Activated CD4-positive, alpha-beta T cell treated with anti-CD3 and anti-CD28 coated beads, Interleukin-2, Interleukin-6, amounts not matched to agents 100 ng/mL and 50 ng/mL, durations not matched to agents 16 hours and 8 hours (primary cell): ENCODE measurements around the gene PYCR2.
"Not testable (repeated sequence)": the region's sequence is repeated elsewhere in the genome, so short reads cannot be mapped to it uniquely, and the experiment has no call there.

Experiments used
- DNase-seq: peaks from one replicate; pipeline ENCODE4 v3.0.0-alpha.2; 2020

PYCR2 gene

DNA sequence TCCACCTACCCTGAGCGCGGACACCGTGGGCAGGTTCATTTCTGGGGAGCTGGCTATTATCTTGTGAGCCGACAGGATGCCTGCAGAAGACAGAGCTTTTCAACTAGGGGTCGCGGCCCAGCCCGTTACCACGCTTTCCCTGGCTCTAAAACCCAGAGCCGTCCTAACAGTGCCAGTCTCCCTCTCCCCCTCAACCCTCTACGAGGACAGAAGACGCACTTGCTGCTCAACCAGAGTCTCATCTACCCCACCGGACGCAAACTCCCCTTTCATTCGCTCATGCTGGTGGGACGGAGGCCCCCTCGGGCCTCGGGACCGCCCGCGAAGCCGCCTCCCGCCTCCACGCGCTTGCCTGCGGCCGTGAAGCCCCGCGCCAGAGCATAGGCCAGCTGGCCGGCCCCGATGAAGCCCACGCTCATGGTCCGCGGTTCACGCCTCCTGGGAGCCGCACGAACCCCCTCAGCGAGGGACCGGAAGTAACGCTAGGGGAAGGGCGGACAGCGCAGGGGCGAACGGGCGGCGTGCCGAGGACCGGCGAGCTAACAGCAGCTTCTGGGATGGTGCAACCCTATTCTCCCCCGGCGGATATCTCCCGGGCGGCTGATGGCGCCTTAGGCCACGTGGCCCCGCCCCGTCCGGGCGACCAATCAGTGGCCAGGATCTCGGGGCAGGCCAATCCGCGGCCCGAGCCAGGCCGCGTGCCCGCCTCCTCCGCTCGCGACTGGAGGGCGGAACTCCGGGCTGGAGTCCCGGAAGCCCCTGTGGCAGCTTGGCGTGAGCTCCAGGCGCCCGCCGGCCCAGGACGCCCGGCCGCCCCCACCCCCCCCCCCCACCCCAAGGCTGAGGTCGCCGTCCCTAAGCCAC lies at the start of gene PYCR2:
Gene PYCR2, minus strand, starts transcription at position 559 of the 864 bp plus-strand sequence. Its CDS starts 140 bp downstream, at position 419.
- peak; percentile 98 for DNase-seq

DNA sequence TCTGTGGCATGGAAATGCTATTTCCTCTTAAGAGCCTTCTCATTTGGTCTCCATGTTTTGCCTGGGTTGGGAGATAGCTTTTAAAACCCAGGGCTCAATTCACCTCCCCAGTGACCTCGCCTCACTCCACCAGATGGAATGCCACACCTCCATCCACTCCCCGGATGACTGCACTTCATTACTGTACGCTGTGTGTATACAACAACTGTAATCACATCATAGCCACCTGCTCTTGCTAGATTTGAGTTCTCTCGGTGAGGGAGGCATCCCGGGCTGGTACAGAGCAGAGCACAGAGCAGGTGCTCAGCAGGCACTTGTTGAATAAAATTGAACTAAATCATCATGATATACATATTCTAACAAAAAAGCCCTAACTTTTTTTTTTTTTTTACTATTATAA lies 49.1 kb upstream of the PYCR2 start:
- DNase-seq = no peak

GRCh38 chr1:225972344-225973152 lies 48.5 kb upstream of the PYCR2 start:
- DNase-seq = no peak

GRCh38 chr1:225970592-225971157 lies 46.6 kb upstream of the PYCR2 start:
- DNase-seq = not testable (repeated sequence)

GRCh38 chr1:225969751-225970150 lies 45.7 kb upstream of the PYCR2 start:
- DNase-seq = not testable (repeated sequence)

GRCh38 chr1:225965231-225965630 lies 41.2 kb upstream of the PYCR2 start:
- no peak for DNase-seq

DNA sequence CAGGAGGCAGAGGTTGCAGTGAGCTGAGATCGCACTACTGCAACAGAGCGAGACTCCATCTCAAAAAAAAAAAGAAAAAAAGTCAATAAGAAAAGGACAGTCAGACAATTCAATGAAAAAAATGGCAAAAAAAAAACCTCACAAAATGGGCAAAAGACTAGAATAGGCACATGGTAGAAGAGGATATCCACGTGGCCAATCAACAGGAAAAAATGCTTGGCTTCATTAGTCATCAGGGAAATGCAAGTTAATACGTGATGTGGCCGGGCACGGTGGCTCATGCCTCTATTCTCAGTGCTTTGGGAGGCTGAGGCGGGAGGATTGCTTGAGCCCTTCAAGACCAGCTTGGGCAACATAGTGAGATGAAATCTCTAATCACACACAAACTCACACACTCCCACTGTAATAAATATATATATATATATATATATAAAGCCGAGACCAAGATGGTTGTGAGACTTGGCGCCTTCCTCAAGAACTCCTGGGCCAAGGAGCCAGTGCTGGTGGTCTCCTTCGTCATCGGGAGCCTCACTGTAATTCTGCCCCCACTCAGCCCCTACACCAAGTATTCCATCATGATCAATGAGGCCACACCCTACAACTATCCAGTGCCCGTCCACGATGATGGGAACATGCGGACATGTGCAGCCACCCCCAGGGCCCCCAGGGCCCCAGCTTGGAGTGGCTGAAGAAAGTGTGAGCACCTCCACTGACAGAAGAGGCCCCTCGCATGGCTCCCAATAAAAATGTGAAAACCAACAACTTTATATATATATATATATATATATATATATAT lies 39.9 kb upstream of the PYCR2 start:
- no peak for DNase-seq

DNA sequence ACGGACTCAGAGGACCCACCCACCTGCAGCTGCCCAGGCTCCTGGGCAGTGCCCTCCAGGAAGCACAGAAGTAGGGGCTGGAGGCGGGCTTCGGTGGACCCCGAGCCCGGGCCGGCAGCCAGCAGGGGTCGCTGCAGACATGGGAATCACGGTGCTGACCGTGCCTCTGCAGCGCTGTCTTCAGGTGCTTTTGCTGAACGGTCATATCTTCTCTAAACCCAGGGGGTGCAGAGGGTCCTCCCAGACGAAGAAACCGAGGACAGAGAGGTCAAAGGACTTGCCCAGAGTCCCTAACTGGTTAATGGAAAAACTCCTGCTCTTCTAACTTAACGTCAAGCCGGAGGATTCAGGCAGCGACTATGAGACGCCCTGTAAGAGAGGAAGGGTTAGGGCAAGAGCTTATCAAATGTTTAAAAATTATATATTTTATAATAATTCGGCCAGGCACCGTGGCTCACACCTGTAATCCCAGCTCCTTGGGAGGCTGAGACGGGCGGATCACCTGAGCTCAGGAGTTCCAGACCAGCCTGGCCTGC lies 38.5 kb upstream of the PYCR2 start:
- DNase-seq = peak; percentile 73

DNA sequence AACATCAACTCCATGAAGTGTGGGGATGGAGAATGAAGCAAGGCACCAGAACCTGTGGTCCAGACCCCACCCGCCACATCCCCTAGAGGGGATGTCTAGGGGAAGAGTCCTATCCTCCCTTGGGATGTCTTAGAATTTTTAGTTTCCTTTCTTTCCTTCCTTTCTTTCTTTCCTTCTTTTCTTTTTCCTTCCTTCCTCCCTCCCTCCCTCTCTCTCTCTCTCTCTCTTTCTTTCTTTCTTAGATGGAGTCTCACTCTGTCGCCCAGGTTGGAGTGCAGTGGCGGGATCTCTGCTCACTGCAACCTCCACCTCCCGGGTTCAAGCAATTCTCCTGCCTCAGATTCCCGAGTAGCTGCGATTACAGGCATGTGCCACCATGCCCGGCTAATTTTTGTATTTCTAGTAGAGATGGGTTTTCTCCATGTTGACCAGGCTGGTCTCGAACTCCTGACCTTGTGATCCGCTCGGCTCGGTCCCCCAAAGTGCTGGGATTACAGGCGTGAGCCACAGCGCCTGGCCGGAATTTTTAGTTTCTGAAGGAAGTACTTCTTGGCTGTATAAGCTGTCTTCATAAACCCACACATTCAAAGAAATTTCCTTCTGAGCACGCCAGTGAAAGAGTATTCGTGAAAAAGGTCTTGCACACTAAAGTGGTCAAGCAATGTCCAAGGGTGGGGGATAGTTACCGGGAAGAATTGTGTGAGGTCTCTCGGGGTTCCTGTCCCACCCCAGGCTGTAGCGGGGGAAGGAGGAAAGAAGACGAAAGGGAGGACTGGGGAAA lies 37.8 kb upstream of the PYCR2 start:
- no peak for DNase-seq

- DNase-seq = no peak
Observed at GRCh38 chr1:225958041-225958440, 34.0 kb upstream of the PYCR2 start.

DNA sequence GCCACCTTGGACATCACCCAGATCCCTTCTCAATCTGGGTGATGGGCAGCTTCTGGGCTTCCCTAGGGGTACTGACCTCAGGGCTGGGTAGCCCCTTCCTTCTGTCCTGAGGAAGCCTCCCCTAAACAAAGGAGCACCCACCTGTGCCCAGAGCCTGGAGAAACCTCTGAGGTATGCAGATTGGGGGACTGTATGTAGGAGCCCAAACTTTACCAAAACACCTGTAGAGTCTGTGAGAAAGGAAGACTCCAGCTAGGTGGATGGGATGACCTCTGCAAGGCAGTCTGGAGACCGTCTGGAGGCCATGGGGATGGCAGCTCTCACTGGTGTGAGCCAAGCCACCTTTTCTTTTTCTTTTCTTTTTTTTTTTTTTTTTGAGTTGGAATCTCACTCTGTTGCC lies 30.7 kb upstream of the PYCR2 start:
- DNase-seq = no peak

DNA sequence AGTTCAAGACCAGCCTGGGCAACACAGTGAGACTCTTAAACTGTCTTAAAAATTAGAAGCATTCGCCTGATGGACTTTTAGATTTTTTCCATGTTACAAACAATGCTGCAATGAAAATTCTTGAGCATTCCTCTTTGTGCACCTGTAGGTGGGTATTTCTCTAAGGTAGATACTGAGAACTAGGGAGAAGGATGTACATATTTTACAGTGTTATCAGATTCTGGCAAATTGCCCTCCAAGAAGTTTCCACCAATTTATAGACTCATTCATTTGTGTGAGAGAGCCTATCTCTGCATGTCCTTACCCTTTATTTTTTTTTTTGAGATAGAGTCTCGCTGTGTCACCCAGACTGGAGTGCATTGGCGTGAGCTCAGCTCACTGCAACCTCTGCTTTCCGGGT lies 29.3 kb upstream of the PYCR2 start:
- DNase-seq = no peak

DNA sequence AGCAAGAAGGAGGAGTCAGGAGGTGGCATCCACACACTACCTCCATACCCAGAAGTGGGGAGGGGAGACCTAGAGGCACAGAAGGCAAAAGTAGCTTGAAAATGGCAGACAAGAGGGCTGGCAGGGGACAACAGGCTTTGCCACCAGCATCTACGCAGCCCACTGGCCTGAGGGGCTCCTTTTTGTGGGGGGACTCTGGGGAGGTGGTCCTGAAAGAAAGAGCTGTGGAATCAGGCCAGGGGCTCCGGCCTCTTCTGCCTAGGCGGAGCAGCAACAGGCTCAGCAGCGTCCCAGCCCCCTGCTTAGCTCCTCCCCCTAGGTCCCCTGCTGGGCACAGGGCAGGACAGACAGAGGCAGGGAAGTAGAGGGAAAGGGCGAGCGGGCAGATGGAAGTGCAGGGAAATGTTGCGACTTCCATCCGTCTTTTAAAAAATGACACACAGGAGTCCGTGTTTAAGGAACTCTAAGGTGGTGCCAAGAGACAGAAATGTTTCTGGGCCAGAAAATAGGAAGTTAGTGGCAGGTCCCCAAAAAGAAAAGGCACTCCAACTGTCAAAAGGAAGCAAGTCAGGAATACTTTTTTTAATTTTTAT lies 27.0 kb upstream of the PYCR2 start:
- no peak for DNase-seq

GRCh38 chr1:225949041-225949440 lies 25.0 kb upstream of the PYCR2 start:
- DNase-seq = no peak

GRCh38 chr1:225946803-225947202 lies 22.8 kb upstream of the PYCR2 start:
- no peak for DNase-seq

DNA sequence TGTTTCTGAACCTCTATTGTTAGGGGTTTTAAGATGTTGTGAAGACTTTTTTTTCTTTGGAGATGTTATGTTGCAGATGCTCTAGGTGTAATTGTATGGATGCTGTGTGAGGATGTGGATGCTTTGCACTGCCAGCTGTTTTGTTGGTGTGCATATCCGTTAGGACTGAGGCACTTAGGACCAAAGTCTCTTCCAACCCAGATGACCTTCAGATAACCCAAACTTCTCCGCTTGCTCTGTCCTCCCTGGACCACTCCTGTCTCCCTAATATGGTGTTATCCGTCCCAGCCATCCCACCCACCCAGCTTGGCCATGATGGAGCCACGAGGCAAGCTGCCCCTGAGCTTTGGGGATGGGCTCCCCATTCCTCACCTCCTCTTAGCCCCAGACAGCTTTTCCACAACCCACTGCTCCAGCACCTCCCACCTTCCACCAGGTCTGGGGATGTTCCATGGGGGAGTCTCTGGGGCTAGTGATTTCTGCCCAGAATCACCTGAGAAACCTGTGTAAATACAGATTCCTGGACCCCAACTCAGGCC lies 22.1 kb upstream of the PYCR2 start:
- no peak for DNase-seq

DNA sequence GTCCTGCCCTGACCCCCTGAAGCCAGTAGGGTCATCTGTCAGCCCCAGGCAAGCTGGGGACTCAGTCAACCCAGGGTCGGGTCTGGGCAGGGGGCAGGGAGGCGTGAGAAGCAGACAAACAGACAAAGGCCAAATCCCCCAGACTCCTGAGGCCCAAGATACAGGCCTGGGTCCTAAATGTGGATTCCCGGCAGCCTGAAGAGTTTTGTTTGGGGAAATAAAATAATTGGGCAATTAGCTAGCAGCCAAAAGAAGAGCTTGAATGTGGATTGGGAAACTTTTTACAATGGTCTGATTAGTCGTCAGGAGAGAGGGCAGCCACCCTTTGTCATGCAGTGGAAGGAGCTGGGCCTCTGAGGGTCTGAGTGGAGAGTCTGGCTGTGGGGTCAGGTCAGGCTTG lies 21.5 kb upstream of the PYCR2 start:
- no peak for DNase-seq

DNA sequence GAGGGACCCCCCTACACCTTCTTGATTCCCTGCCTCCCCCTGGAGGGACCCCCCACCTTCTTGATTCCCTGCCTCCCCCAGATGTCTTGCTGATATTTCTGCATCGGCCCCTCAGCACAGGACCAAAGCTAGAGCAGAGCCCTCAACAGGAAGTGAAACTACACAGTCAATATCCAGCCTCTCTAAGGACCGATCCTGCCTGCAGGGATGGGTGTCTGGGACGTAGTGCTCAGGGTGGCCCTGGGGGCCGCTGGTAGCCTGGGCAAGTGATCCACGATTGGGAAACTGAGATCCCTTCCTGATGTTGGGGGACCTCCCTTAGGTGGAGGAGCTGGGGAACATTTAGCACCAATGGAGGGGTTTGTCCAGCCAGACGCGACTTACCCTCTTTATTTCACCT lies 20.9 kb upstream of the PYCR2 start:
- DNase-seq = no peak

DNA sequence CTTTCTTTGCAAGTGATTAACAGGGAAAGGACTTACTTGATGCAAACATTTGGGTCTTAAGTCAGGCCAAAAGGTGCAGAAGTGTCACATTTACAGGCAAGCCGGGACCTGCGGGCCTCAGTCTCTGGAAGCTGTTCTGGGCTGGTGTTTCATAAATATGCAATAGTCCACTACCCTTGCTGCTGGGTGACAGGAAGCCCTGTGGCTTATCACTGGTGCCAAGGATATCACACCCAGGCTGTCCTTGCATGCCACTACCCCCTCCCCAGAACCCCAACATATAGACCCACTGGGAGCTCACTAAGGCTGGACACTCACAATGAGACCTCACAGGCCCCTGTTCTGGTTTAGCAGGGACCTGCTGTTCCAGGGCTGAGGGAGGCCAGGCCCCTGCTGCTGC lies 20.3 kb upstream of the PYCR2 start:
- DNase-seq = no peak

DNA sequence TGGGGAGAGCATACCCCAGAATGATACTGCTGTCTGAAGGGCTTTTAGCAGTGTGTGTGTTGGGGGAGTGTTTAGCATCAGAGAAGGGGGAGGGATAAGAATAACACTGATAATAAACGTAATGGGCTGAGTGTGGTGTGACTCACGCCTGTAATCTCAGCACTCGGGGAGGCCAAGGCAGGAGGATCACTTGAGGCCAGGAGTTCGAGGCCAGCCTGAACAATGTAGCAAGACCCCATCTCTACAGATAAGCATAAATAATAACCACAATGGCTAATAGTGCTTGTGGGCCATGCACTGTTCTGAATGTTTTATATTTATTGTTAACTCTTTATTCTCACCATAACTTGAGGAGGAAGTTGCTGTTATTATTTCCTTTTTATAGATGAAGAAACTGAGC lies 19.5 kb upstream of the PYCR2 start:
- DNase-seq = no peak

DNA sequence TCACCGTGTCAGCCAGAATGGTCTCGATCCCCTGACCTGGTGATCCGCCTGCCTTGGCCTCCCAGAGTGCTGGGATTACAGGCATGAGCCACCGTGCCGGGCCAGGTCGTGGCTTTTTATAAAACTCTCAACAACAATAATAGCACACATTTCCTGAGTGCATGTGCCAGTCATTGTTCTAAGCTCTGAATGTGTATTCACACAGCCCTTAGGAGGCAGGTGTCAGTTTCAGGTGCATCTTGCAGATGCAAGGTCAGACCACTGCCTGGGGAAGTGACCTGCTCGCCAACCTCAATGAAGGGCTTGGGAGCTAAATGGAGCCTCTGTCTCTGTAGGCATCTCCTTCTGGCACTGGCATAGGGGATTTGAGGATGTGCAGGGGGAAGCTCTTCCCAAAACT lies 18.5 kb upstream of the PYCR2 start:
- DNase-seq = no peak
